Measurements from ENCODE around the gene RTKN2. TPM values are rescaled to one million over a fixed set of nuclear protein-coding genes. Genes with fewer than 3 reads are reported as not detected.

RTKN2 gene
- polyA plus RNA-seq, 1 donor from 2014 or later: 4.7 TPM

DNA sequence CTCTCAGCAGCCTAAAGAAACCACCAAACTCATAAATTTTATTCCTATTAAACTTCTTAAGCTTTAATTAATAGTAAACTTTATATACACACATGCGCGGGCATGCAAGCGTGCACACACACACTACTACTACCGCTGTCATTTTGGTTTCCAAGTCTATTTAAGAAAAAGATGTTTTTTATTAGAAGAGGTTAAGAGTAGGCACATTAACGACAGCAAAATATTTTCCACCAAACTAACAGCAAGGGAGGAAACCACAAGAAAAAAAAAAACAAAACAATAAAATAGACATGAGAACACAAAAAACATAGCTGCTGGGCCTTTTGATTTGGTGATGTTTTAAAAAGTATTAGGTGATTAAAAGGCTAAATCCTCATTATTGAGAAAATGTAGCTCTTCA, 28.6 kb downstream of the RTKN2 start:
- H3K4me3 ChIP-seq (ENCODE audit: low read length): no peak overlapping the region
- no peaks in the 10 kb centered on the region for H3K9me2 ChIP-seq (ENCODE audit: insufficient read depth, low read length)
- H4K20me1 ChIP-seq (ENCODE audit: insufficient read depth): no peaks in the 10 kb centered on the region
- H3F3A ChIP-seq (ENCODE audit: insufficient read depth, low read length, poor library complexity, severe bottlenecking): no peaks in the 10 kb centered on the region
- H2AFZ ChIP-seq (ENCODE audit: low read depth, low read length): no peak overlapping the region
- H3K79me2 ChIP-seq (replicated peaks; ENCODE audit: insufficient read depth, low read length): no peaks in the 10 kb centered on the region
- no peaks in the 10 kb centered on the region for H3K9me3 ChIP-seq (ENCODE audit: low read length)
- no peak overlapping the region for H3K27ac ChIP-seq (ENCODE audit: low read length)
- H3K36me3 ChIP-seq (ENCODE audit: insufficient read depth, low read length): no peaks in the 10 kb centered on the region
- no peak for TF ChIP-seq MXI1 (conservative IDR thresholded peaks at IDR 0.05; ENCODE audit: poor library complexity, severe bottlenecking)
- TF ChIP-seq EP300 (conservative IDR thresholded peaks at IDR 0.05; ENCODE audit: poor library complexity, severe bottlenecking): no peak
- TF ChIP-seq RAD21 (conservative IDR thresholded peaks at IDR 0.05): no peak
- TF ChIP-seq TAF1 (IDR thresholded peaks at IDR 0.05; ENCODE audit: low read depth): no peak
- TF ChIP-seq POLR2AphosphoS5 (IDR thresholded peaks at IDR 0.05): no peak
- no peak overlapping the region for H3K4me2 ChIP-seq (ENCODE audit: low read length)
- no peak overlapping the region for H3K9ac ChIP-seq (ENCODE audit: low read length)
- H3K27me3 ChIP-seq (ENCODE audit: insufficient read depth, low read depth, low read length): no peaks in the 10 kb centered on the region

DNA sequence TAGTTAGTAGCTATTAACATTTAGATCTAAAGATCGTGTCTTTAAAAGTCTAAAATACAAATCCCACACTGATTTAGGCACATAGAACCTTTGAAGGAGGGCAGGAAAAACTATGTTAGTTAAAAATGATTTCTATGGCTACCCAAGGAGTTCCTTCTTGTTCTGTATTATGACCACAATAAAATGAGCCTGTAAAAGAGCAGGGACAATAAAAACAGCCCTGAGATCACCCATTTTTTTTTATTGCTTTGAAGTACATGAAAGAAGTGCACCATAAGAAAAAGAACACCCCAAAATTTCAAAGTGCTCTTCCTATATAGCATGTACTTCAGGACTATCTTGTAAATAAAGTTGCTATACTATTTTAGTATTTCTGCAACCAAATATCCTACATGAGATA, 29.8 kb downstream of the RTKN2 start:
- Histone ChIP-seq H3K27ac (ENCODE audit: low read length) (no peak overlapping the region), H3F3A (ENCODE audit: insufficient read depth, low read length, poor library complexity, severe bottlenecking) (no peaks in the 10 kb centered on the region), H3K36me3 (ENCODE audit: insufficient read depth, low read length) (no peaks in the 10 kb centered on the region), H3K27me3 (ENCODE audit: insufficient read depth, low read depth, low read length) (no peaks in the 10 kb centered on the region), H4K20me1 (ENCODE audit: insufficient read depth) (no peaks in the 10 kb centered on the region), H3K9me2 (ENCODE audit: insufficient read depth, low read length) (no peaks in the 10 kb centered on the region), H3K79me2 (replicated peaks; ENCODE audit: insufficient read depth, low read length) (no peaks in the 10 kb centered on the region), H3K9ac (ENCODE audit: low read length) (no peak overlapping the region), H3K4me2 (ENCODE audit: low read length) (no peak overlapping the region), H2AFZ (ENCODE audit: low read depth, low read length) (no peak overlapping the region), H3K4me3 (ENCODE audit: low read length) (no peak overlapping the region), H3K9me3 (ENCODE audit: low read length) (no peaks in the 10 kb centered on the region)
- TF ChIP-seq RAD21 (conservative IDR thresholded peaks at IDR 0.05) (no peak), MXI1 (conservative IDR thresholded peaks at IDR 0.05; ENCODE audit: poor library complexity, severe bottlenecking) (no peak), EZH2 (IDR thresholded peaks at IDR 0.05; ENCODE audit: borderline replicate concordance, insufficient read depth, low read length, poor library complexity, severe bottlenecking) (no peak), POLR2AphosphoS5 (IDR thresholded peaks at IDR 0.05) (no peak), EP300 (conservative IDR thresholded peaks at IDR 0.05; ENCODE audit: poor library complexity, severe bottlenecking) (no peak), SMC3 (conservative IDR thresholded peaks at IDR 0.05; ENCODE audit: poor library complexity) (no peak), TAF1 (IDR thresholded peaks at IDR 0.05; ENCODE audit: low read depth) (no peak)
- TF ChIP-seq, protein P1, sequence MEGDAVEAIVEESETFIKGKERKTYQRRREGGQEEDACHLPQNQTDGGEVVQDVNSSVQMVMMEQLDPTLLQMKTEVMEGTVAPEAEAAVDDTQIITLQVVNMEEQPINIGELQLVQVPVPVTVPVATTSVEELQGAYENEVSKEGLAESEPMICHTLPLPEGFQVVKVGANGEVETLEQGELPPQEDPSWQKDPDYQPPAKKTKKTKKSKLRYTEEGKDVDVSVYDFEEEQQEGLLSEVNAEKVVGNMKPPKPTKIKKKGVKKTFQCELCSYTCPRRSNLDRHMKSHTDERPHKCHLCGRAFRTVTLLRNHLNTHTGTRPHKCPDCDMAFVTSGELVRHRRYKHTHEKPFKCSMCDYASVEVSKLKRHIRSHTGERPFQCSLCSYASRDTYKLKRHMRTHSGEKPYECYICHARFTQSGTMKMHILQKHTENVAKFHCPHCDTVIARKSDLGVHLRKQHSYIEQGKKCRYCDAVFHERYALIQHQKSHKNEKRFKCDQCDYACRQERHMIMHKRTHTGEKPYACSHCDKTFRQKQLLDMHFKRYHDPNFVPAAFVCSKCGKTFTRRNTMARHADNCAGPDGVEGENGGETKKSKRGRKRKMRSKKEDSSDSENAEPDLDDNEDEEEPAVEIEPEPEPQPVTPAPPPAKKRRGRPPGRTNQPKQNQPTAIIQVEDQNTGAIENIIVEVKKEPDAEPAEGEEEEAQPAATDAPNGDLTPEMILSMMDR (IDR thresholded peaks at IDR 0.05; ENCODE audit: poor library complexity, severe bottlenecking): no peak
- TF ChIP-seq, protein P2, sequence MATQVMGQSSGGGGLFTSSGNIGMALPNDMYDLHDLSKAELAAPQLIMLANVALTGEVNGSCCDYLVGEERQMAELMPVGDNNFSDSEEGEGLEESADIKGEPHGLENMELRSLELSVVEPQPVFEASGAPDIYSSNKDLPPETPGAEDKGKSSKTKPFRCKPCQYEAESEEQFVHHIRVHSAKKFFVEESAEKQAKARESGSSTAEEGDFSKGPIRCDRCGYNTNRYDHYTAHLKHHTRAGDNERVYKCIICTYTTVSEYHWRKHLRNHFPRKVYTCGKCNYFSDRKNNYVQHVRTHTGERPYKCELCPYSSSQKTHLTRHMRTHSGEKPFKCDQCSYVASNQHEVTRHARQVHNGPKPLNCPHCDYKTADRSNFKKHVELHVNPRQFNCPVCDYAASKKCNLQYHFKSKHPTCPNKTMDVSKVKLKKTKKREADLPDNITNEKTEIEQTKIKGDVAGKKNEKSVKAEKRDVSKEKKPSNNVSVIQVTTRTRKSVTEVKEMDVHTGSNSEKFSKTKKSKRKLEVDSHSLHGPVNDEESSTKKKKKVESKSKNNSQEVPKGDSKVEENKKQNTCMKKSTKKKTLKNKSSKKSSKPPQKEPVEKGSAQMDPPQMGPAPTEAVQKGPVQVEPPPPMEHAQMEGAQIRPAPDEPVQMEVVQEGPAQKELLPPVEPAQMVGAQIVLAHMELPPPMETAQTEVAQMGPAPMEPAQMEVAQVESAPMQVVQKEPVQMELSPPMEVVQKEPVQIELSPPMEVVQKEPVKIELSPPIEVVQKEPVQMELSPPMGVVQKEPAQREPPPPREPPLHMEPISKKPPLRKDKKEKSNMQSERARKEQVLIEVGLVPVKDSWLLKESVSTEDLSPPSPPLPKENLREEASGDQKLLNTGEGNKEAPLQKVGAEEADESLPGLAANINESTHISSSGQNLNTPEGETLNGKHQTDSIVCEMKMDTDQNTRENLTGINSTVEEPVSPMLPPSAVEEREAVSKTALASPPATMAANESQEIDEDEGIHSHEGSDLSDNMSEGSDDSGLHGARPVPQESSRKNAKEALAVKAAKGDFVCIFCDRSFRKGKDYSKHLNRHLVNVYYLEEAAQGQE (IDR thresholded peaks at IDR 0.05; ENCODE audit: borderline replicate concordance): no peak

All from neural cell (in vitro differentiated cells).